Skeletal muscle satellite cell (primary cell): ENCODE results near the gene FCHO2. TPM values are rescaled to one million over a fixed set of nuclear protein-coding genes. Genes with fewer than 3 reads are reported as not detected.
"Not testable (repeated sequence)": the region's sequence is repeated elsewhere in the genome, so short reads cannot be mapped to it uniquely, and the experiment has no call there.

Experiments used
- H3K27me3 ChIP-seq: 2 replicates; pipeline ENCODE4 v1.7.0; 2013; ENCODE audit warnings: low read length; ENCODE audit not compliant: control insufficient read depth, insufficient read depth
- H3K36me3 ChIP-seq: 2 replicates; pipeline ENCODE4 v1.7.0; 2013; ENCODE audit warnings: mild to moderate bottlenecking, control low read depth, low read length; ENCODE audit not compliant: insufficient read depth
- H3K4me1 ChIP-seq: 2 replicates; pipeline ENCODE4 v1.7.0; 2013; ENCODE audit warnings: low read length; ENCODE audit not compliant: control insufficient read depth, insufficient read depth
- H3K4me2 ChIP-seq: 2 replicates; pipeline ENCODE4 v1.7.0; 2013; ENCODE audit warnings: mild to moderate bottlenecking, low read length
- H3K4me3 ChIP-seq: 2 replicates; pipeline ENCODE4 v1.7.0; 2013; ENCODE audit warnings: low read length
- H3K9ac ChIP-seq: 2 replicates; pipeline ENCODE4 v1.7.0; 2013; ENCODE audit warnings: mild to moderate bottlenecking, low read depth, low read length, moderate library complexity
- H3K9me3 ChIP-seq: replicated peaks from 2 replicates; pipeline ENCODE4 v1.7.0; 2013; ENCODE audit warnings: mild to moderate bottlenecking, control low read depth, low read length
- total RNA-seq: library from RNA; depleted of rRNA; stranded (reverse); fragments of >200 nt; gene quantifications from 2 replicates; pipeline ENCODE4 v1.2.3, GENCODE V29; 2012; rRNA removed

The FCHO2 gene
- total RNA-seq: 6.1 and 10.9 TPM in 2 replicates

GRCh38 chr5:72955768-72956323 is at the start of gene FCHO2:
Gene FCHO2, plus strand, starts transcription at chr5:72956041. Its CDS starts 56 bp downstream, at chr5:72956097.
- Histone ChIP-seq H3K9ac (peak within 1 kb of the TSS; percentile 90), H3K36me3 (no peaks in the 10 kb centered on the region), H3K27me3 (no peaks in the 10 kb centered on the region)

GRCh38 chr5:72906806-72907205 is 49.0 kb upstream of the FCHO2 start:
- H3K9me3 ChIP-seq: no peaks in the 10 kb centered on the region
- H3K9ac ChIP-seq: no peak overlapping the region
- no peaks in the 10 kb centered on the region for H3K27me3 ChIP-seq
- no peak overlapping the region for H3K4me3 ChIP-seq
- H3K4me1 ChIP-seq: peaks cover 8% of the 10 kb centered on the region
- peaks cover 98% of the 10 kb centered on the region for H3K36me3 ChIP-seq
- H3K4me2 ChIP-seq: no peak overlapping the region

More at GRCh38 chr5:72955768-72956323, at the start of gene FCHO2:
- H3K4me3 ChIP-seq: peak within 1 kb of the TSS; percentile 86
- peaks cover 49% of the 10 kb centered on the region for H3K4me1 ChIP-seq
- no peaks in the 10 kb centered on the region for H3K9me3 ChIP-seq
- peak within 1 kb of the TSS; percentile 99 for H3K4me2 ChIP-seq

DNA sequence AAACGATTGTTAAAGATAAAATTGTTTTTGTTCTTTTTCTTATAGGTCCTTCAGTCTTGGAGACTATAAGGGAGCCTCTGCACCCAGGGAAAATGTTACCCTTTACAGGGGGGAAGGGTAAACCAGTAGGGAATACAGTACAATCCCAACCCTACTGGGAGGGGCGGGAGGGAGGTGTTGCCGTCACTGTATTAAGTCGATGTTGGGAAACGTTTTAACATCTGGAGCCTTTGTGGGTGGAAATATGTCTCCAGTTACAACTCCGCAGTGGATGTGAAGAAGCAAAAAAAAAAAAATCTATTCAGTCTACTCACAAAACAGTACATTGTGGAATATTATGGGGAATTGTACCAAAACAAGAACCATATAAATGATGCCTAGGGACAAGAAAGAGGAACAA is 47.2 kb upstream of the FCHO2 start:
- Histone ChIP-seq H3K27me3 (no peaks in the 10 kb centered on the region), H3K4me3 (no peak overlapping the region), H3K36me3 (peaks cover 98% of the 10 kb centered on the region), H3K4me2 (no peak overlapping the region), H3K4me1 (peaks cover 8% of the 10 kb centered on the region), H3K9me3 (no peaks in the 10 kb centered on the region), H3K9ac (no peak overlapping the region)

DNA sequence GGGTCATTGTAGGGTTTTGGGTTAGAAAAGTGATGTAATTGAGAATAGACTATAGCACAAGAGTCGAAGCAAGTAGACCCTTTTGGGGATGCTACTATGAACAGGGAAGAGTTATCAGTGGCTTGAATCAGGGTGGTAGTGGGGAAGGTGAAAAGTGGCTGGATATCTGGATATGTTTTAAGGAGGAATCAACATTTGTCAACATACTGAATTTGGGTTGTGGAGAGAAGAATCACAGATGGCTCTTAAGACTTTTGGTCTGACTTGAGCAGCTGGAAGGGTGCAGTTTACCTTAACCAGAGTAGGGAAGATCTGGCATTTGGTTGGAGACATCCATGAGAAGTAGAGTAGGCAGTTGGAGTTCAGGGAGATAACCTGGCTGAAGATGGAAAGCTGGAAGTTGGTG is 38.5 kb upstream of the FCHO2 start:
- H3K27me3 ChIP-seq: no peaks in the 10 kb centered on the region
- H3K9ac ChIP-seq: no peak overlapping the region
- no peaks in the 10 kb centered on the region for H3K9me3 ChIP-seq
- H3K4me1 ChIP-seq: no peaks in the 10 kb centered on the region
- no peak overlapping the region for H3K4me3 ChIP-seq
- no peak overlapping the region for H3K4me2 ChIP-seq
- peaks cover 52% of the 10 kb centered on the region for H3K36me3 ChIP-seq

GRCh38 chr5:72920690-72921502 is 34.9 kb upstream of the FCHO2 start:
- no peak overlapping the region for H3K4me3 ChIP-seq
- H3K36me3 ChIP-seq: peaks cover 22% of the 10 kb centered on the region
- no peak overlapping the region for H3K4me2 ChIP-seq
- no peaks in the 10 kb centered on the region for H3K9me3 ChIP-seq
- H3K4me1 ChIP-seq: no peaks in the 10 kb centered on the region
- no peaks in the 10 kb centered on the region for H3K27me3 ChIP-seq
- H3K9ac ChIP-seq: no peak overlapping the region

GRCh38 chr5:72921886-72922285 is 34.0 kb upstream of the FCHO2 start:
- Histone ChIP-seq H3K27me3 (no peaks in the 10 kb centered on the region), H3K9ac (no peak overlapping the region), H3K4me3 (no peak overlapping the region), H3K4me2 (no peak overlapping the region), H3K36me3 (peaks cover 14% of the 10 kb centered on the region), H3K9me3 (no peaks in the 10 kb centered on the region), H3K4me1 (no peaks in the 10 kb centered on the region)

- Histone ChIP-seq H3K4me1 (no peaks in the 10 kb centered on the region), H3K9me3 (no peaks in the 10 kb centered on the region), H3K36me3 (peaks cover 9% of the 10 kb centered on the region), H3K27me3 (no peaks in the 10 kb centered on the region), H3K4me2 (no peak overlapping the region), H3K9ac (no peak overlapping the region), H3K4me3 (no peak overlapping the region)
Measured at GRCh38 chr5:72922422-72922821, 33.4 kb upstream of the FCHO2 start.

GRCh38 chr5:72925336-72926010 is 30.4 kb upstream of the FCHO2 start:
- Histone ChIP-seq H3K36me3 (peaks cover 4% of the 10 kb centered on the region), H3K9me3 (no peaks in the 10 kb centered on the region)

GRCh38 chr5:72932686-72933085 is 23.2 kb upstream of the FCHO2 start:
- not testable (repeated sequence) for H3K9ac ChIP-seq, H3K9me3 ChIP-seq, H3K36me3 ChIP-seq, H3K4me3 ChIP-seq, H3K4me2 ChIP-seq, H3K4me1 ChIP-seq, H3K27me3 ChIP-seq

More at GRCh38 chr5:72925336-72926010, 30.4 kb upstream of the FCHO2 start:
- Histone ChIP-seq H3K9ac (no peak overlapping the region), H3K27me3 (no peaks in the 10 kb centered on the region), H3K4me2 (no peak overlapping the region), H3K4me1 (no peaks in the 10 kb centered on the region), H3K4me3 (no peak overlapping the region)

- not testable (repeated sequence) for H3K27me3 ChIP-seq, H3K36me3 ChIP-seq, H3K4me1 ChIP-seq, H3K4me3 ChIP-seq, H3K4me2 ChIP-seq, H3K9ac ChIP-seq, H3K9me3 ChIP-seq
Measured at GRCh38 chr5:72934953-72935725, 20.7 kb upstream of the FCHO2 start.

- no peaks in the 10 kb centered on the region for H3K4me1 ChIP-seq
- no peak overlapping the region for H3K9ac ChIP-seq
- H3K9me3 ChIP-seq: no peaks in the 10 kb centered on the region
- H3K36me3 ChIP-seq: no peaks in the 10 kb centered on the region
- H3K4me3 ChIP-seq: no peak overlapping the region
- H3K27me3 ChIP-seq: no peaks in the 10 kb centered on the region
- H3K4me2 ChIP-seq: no peak overlapping the region
Measured at GRCh38 chr5:72936893-72937292, 18.9 kb upstream of the FCHO2 start.
